GM12878 (cell line): ENCODE results near the gene SEPTIN1. TPM values are rescaled to one million over a fixed set of nuclear protein-coding genes. Genes with fewer than 3 reads are reported as not detected.

Experiments
- ASH2L ChIP-seq: fragments of 300-600, 200-600 bp; sonication (generic); IDR thresholded peaks from 2 replicates; pipeline ENCODE4 v1.6.1; 2017; ENCODE audit warnings: low read depth, mild to moderate bottlenecking, borderline replicate concordance
- BMI1 ChIP-seq: fragments of 450-650 bp; IDR thresholded peaks from 2 replicates; pipeline ENCODE4 v1.6.1; 2016; ENCODE audit warnings: mild to moderate bottlenecking, moderate library complexity, borderline replicate concordance
- CREB1 ChIP-seq: IDR thresholded peaks from 2 replicates; pipeline ENCODE4 v1.6.1; 2012; ENCODE audit warnings: low read depth, mild to moderate bottlenecking, inconsistent platforms
- DPF2 ChIP-seq: fragments of 450-650 bp; IDR thresholded peaks from 2 replicates; pipeline ENCODE4 v1.6.1; 2017; ENCODE audit warnings: mild to moderate bottlenecking
- FOXM1 ChIP-seq: IDR thresholded peaks from 2 replicates; pipeline ENCODE4 v1.6.1; 2012; ENCODE audit warnings: low read depth, mild to moderate bottlenecking, inconsistent platforms, low read length, moderate library complexity
- GATAD2B ChIP-seq: fragments of 450-650 bp; conservative IDR thresholded peaks from 2 replicates; pipeline ENCODE4 v1.6.1; 2017; ENCODE audit warnings: low read depth, mild to moderate bottlenecking, moderate library complexity
- JUND ChIP-seq: IDR thresholded peaks from 2 replicates; pipeline ENCODE4 v1.6.1; 2012; ENCODE audit warnings: low read depth, mild to moderate bottlenecking, low read length, improper control_type of control experiment, moderate library complexity
- KAT2A ChIP-seq: conservative IDR thresholded peaks from 2 replicates; pipeline ENCODE4 v1.6.1; 2011; ENCODE audit warnings: low read depth, low read length; ENCODE audit not compliant: control insufficient read depth
- MTA2 ChIP-seq: fragments of 450-650 bp; IDR thresholded peaks from 2 replicates; pipeline ENCODE4 v1.6.1; 2016; ENCODE audit warnings: low read depth, mild to moderate bottlenecking, moderate library complexity
- MXI1 ChIP-seq: fragments of 150-350 bp; IDR thresholded peaks from 2 replicates; pipeline ENCODE4 v1.6.1; 2011; ENCODE audit warnings: low read depth, mild to moderate bottlenecking, inconsistent platforms, low read length, improper control_type of control experiment
- NFXL1 ChIP-seq: fragments of 450-650 bp; IDR thresholded peaks from 2 replicates; pipeline ENCODE4 v1.6.1; 2017; ENCODE audit warnings: antibody characterized with exemption, mild to moderate bottlenecking, borderline replicate concordance
- NR2C1 ChIP-seq: fragments of 450-650 bp; IDR thresholded peaks from 2 replicates; pipeline ENCODE4 v1.6.1; 2017; ENCODE audit warnings: antibody characterized with exemption, mild to moderate bottlenecking, moderate library complexity
- POLR2AphosphoS5 ChIP-seq: IDR thresholded peaks from 2 replicates; pipeline ENCODE4 v1.6.1; 2011; ENCODE audit warnings: mild to moderate bottlenecking, low read length, inconsistent platforms
- RELA ChIP-seq: fragments of 450-650 bp; IDR thresholded peaks from 2 replicates; pipeline ENCODE4 v1.8.0; 2014; ENCODE audit warnings: borderline replicate concordance; ENCODE audit not compliant: partially characterized antibody
- RFX5 ChIP-seq: IDR thresholded peaks from 2 replicates; pipeline ENCODE4 v1.6.1; 2011; ENCODE audit warnings: low read depth, low read length, improper control_type of control experiment
- RUNX3 ChIP-seq: IDR thresholded peaks from 2 replicates; pipeline ENCODE4 v1.6.1; 2012; ENCODE audit warnings: low read length, inconsistent platforms
- SREBF1 ChIP-seq: IDR thresholded peaks from 2 replicates; pipeline ENCODE4 v1.6.1; 2012; ENCODE audit warnings: mild to moderate bottlenecking, low read length
- SREBF2 ChIP-seq: IDR thresholded peaks from 2 replicates; pipeline ENCODE4 v1.6.1; 2012; ENCODE audit warnings: mild to moderate bottlenecking, low read length
- ZNF384 ChIP-seq: IDR thresholded peaks from 2 replicates; pipeline ENCODE4 v1.6.1; 2012; ENCODE audit warnings: low read depth, mild to moderate bottlenecking, low read length, improper control_type of control experiment, borderline replicate concordance
- polyA plus RNA-seq, 11 experiments: library from polyadenylated mRNA; depleted of rRNA in 4 of 11; unstranded in 6 of 11; stranded (reverse) in 5 of 11; fragments of >200 nt; fragmentation: Nextera tagmentation in 4 of 11; fragmentation: Illumina TruSeq in 1 of 11; extraction: Ambion mirVana in 4 of 11; extraction: Trizol in 1 of 11; gene quantifications; 1 replicate in 1 of 11; 2 replicates in 10 of 11; pipeline versions ENCODE4 v1.2.1 to v1.2.3, GENCODE V29; 2011 to 2016; ENCODE audit warnings: inconsistent platforms in 2 of 11, missing spikeins in 2 of 11, low read depth in 1 of 11
- total RNA-seq, 4 experiments: library from RNA; depleted of rRNA in 3 of 4; stranded (reverse); fragments of >200 nt in 3 of 4; fragmentation: Illumina TruSeq in 1 of 4; extraction: Trizol in 1 of 4; gene quantifications; 2 replicates each; pipeline versions ENCODE4 v1.2.1 to v1.2.3, GENCODE V29; 2013 to 2021
- TF ChIP-seq, protein P1 (sequence below): fragments of 450-650 bp; IDR thresholded peaks from 2 replicates; pipeline ENCODE4 v1.6.1; 2018; ENCODE audit warnings: mild to moderate bottlenecking, low read depth, moderate library complexity; ENCODE audit not compliant: partially characterized antibody
- TF ChIP-seq, protein P2 (sequence below): fragments of 150-350 bp; IDR thresholded peaks from 2 replicates; pipeline ENCODE4 v1.6.1; 2014; ENCODE audit warnings: mild to moderate bottlenecking, low read depth, low read length
- TF ChIP-seq, protein P3 (sequence below): fragments of 450-650 bp; formaldehyde crosslinking; IDR thresholded peaks from 2 replicates; pipeline ENCODE4 v1.4.0; 2022; ENCODE audit warnings: mild to moderate bottlenecking, moderate library complexity
- TF ChIP-seq, protein P4 (sequence below): IDR thresholded peaks from 2 replicates; pipeline ENCODE4 v1.6.1; 2011; ENCODE audit warnings: mild to moderate bottlenecking, low read depth, low read length, moderate library complexity; ENCODE audit not compliant: insufficient replicate concordance
- TF ChIP-seq, protein P5 (sequence below): IDR thresholded peaks from 2 replicates; pipeline ENCODE4 v1.6.1; 2012; ENCODE audit warnings: low read depth, low read length, improper control_type of control experiment

SEPTIN1 gene
- total and polyA plus RNA-seq, 10 of the 15 experiments (the other 5 are each of a cell fraction or from before 2014, with no cell fraction given): 2.8 to 153 (median 94.1) TPM

DNA sequence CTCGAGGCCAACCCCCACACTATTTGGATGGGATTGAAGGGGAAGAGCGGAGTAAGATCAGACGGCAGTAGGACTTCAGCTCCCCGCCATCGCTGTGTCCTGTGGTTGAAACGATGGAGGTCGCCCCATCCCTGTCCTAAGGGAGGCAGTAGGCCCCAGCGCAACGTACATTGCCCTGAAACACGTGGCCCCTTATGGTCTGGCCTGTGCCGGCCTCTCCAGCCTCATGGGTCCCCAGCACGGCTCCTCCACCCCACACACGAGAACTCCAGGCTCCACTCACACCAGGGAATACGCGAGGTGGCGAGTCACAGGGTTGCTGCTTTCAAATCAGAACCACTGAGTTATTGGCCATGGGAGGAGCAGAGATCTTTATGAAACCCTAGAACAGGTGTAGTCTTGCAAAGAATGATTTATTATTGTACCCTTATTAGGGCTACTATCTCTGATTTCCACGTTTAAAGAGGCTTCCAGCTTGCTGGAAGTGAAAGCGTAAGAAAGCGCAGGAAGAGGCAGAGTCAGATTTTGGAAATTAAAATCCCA, 48.1 kb upstream of the SEPTIN1 start (continued):
- TF ChIP-seq, protein P1, sequence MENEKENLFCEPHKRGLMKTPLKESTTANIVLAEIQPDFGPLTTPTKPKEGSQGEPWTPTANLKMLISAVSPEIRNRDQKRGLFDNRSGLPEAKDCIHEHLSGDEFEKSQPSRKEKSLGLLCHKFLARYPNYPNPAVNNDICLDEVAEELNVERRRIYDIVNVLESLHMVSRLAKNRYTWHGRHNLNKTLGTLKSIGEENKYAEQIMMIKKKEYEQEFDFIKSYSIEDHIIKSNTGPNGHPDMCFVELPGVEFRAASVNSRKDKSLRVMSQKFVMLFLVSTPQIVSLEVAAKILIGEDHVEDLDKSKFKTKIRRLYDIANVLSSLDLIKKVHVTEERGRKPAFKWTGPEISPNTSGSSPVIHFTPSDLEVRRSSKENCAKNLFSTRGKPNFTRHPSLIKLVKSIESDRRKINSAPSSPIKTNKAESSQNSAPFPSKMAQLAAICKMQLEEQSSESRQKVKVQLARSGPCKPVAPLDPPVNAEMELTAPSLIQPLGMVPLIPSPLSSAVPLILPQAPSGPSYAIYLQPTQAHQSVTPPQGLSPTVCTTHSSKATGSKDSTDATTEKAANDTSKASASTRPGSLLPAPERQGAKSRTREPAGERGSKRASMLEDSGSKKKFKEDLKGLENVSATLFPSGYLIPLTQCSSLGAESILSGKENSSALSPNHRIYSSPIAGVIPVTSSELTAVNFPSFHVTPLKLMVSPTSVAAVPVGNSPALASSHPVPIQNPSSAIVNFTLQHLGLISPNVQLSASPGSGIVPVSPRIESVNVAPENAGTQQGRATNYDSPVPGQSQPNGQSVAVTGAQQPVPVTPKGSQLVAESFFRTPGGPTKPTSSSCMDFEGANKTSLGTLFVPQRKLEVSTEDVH: no peak
- TF ChIP-seq JUND: no peak
- TF ChIP-seq DPF2: no peak
- no peak for TF ChIP-seq SREBF2
- TF ChIP-seq RELA: no peak
- TF ChIP-seq ASH2L: no peak
- TF ChIP-seq MXI1: no peak
- TF ChIP-seq GATAD2B: no peak
- TF ChIP-seq POLR2AphosphoS5: no peak
- no peak for TF ChIP-seq NFXL1
- TF ChIP-seq, protein P2, sequence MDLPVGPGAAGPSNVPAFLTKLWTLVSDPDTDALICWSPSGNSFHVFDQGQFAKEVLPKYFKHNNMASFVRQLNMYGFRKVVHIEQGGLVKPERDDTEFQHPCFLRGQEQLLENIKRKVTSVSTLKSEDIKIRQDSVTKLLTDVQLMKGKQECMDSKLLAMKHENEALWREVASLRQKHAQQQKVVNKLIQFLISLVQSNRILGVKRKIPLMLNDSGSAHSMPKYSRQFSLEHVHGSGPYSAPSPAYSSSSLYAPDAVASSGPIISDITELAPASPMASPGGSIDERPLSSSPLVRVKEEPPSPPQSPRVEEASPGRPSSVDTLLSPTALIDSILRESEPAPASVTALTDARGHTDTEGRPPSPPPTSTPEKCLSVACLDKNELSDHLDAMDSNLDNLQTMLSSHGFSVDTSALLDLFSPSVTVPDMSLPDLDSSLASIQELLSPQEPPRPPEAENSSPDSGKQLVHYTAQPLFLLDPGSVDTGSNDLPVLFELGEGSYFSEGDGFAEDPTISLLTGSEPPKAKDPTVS: no peak
- no peak for TF ChIP-seq KAT2A
- TF ChIP-seq, protein P3, sequence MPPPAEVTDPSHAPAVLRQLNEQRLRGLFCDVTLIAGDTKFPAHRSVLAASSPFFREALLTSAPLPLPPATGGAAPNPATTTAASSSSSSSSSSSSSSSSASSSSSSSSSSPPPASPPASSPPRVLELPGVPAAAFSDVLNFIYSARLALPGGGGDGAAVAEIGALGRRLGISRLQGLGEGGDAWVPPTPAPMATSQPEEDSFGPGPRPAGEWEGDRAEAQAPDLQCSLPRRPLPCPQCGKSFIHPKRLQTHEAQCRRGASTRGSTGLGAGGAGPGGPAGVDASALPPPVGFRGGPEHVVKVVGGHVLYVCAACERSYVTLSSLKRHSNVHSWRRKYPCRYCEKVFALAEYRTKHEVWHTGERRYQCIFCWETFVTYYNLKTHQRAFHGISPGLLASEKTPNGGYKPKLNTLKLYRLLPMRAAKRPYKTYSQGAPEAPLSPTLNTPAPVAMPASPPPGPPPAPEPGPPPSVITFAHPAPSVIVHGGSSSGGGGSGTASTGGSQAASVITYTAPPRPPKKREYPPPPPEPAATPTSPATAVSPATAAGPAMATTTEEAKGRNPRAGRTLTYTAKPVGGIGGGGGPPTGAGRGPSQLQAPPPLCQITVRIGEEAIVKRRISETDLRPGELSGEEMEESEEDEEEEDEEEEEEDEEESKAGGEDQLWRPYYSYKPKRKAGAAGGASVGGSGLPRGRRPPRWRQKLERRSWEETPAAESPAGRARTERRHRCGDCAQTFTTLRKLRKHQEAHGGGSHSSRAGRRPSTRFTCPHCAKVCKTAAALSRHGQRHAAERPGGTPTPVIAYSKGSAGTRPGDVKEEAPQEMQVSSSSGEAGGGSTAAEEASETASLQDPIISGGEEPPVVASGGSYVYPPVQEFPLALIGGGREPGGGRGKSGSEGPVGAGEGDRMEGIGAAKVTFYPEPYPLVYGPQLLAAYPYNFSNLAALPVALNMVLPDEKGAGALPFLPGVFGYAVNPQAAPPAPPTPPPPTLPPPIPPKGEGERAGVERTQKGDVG (CRISPR knock-in tag): no peak
- TF ChIP-seq, protein P4, sequence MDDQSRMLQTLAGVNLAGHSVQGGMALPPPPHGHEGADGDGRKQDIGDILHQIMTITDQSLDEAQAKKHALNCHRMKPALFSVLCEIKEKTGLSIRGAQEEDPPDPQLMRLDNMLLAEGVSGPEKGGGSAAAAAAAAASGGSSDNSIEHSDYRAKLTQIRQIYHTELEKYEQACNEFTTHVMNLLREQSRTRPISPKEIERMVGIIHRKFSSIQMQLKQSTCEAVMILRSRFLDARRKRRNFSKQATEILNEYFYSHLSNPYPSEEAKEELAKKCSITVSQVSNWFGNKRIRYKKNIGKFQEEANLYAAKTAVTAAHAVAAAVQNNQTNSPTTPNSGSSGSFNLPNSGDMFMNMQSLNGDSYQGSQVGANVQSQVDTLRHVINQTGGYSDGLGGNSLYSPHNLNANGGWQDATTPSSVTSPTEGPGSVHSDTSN: no peak
- no peak for TF ChIP-seq CREB1
- TF ChIP-seq MTA2: no peak
- TF ChIP-seq RUNX3: peak; percentile 51; the same call in 1 of the 2 replicates
- TF ChIP-seq BMI1: no peak
- TF ChIP-seq RFX5: no peak
- no peak for TF ChIP-seq SREBF1
- no peak for TF ChIP-seq ZNF384
- no peak for TF ChIP-seq FOXM1
- no peak for TF ChIP-seq NR2C1
- TF ChIP-seq, protein P5, sequence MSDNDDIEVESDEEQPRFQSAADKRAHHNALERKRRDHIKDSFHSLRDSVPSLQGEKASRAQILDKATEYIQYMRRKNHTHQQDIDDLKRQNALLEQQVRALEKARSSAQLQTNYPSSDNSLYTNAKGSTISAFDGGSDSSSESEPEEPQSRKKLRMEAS: peak; percentile 53; the same call in 1 of the 2 replicates
